ENCODE measurements around the gene MINDY4. TPM values are rescaled to one million over a fixed set of nuclear protein-coding genes. Genes with fewer than 3 reads are reported as not detected.

Gene MINDY4
- total and polyA plus RNA-seq, 2 of the 8 experiments (the other 6 are each of a cell fraction or from before 2014, with no cell fraction given), result 1.3 to 3.6 TPM

- H3K4me3 ChIP-seq (ENCODE audit: extremely low read depth in 1 of 4, insufficient read depth in 2 of 4, low read depth in 3 of 4, low read length in 4 of 4), result no peak overlapping the region
- FAIRE-seq (no peak), DNase-seq (ENCODE audit: low read depth in 1 of 2, low spot score in 2 of 2) (peak in 1 of 2 experiments; percentile 27)
- ChIA-PET CTCF (ENCODE audit: partially characterized antibody) (interaction anchor here (0.6 to 1.4 kb wide), 10 partner anchors 13 to 292 kb away, joined by 3 to 4 read pairs (median 3); no protein-coding TSS in a partner anchor), POLR2A (ENCODE audit: partially characterized antibody) (no interaction called here)
- no peak overlapping the region for H4K5ac ChIP-seq (ENCODE audit: insufficient read length, low read depth, low read length)
- H3K79me1 ChIP-seq (ENCODE audit: low read depth, low read length), result no peaks in the 10 kb centered on the region
- H3K27ac ChIP-seq (ENCODE audit: low read depth, low read length), result no peak overlapping the region
- H3K79me2 ChIP-seq (ENCODE audit: control insufficient read depth in 1 of 2, insufficient read depth in 2 of 2, low read length in 2 of 2), result no peaks in the 10 kb centered on the region
- 91% methylated on average over 4 of the region's 4 CpGs; no CpG with 5 or more reads in 1 of the 2 experiments for WGBS, 2 experiments (ENCODE audit: extremely low coverage in 1 of 2, insufficient coverage in 1 of 2, insufficient read length in 1 of 2, insufficient replicate concordance in 2 of 2, low coverage in 1 of 2, low lambda C conversion rate in 2 of 2, missing lambda C conversion rate in 1 of 2)
- no peak for TF ChIP-seq CEBPB (IDR thresholded peaks at IDR 0.05; ENCODE audit: low read depth, low read length)
- no peaks in the 10 kb centered on the region for H3K9me3 ChIP-seq (ENCODE audit: insufficient read depth in 2 of 2, low read depth in 1 of 2, low read length in 1 of 2)
- peaks cover 0 to 5% (median 0%) of the 10 kb centered on the region in 4 experiments; a peak in 2 of 7 replicates for H3K4me1 ChIP-seq (replicated peaks in 1 of 4; ENCODE audit: control insufficient read depth in 3 of 4, insufficient read depth in 4 of 4, low read length in 3 of 4)
- H3K9ac ChIP-seq (replicated peaks in 1 of 4; ENCODE audit: extremely low read depth in 1 of 4, low read depth in 3 of 4, low read length in 3 of 4), result no peak overlapping the region
- H2AK5ac ChIP-seq (ENCODE audit: low read depth, low read length), result no peak overlapping the region
- H3K27me3 ChIP-seq (replicated peaks in 1 of 4; ENCODE audit: control insufficient read depth in 3 of 4, extremely low read depth in 1 of 4, insufficient read depth in 3 of 4, low read length in 3 of 4), result no peaks in the 10 kb centered on the region
- no peaks in the 10 kb centered on the region for H4K20me1 ChIP-seq (replicated peaks in 1 of 2; ENCODE audit: control insufficient read depth in 1 of 2, insufficient read depth in 2 of 2, low read length in 2 of 2)
- no peak overlapping the region for H2BK120ac ChIP-seq (replicated peaks; ENCODE audit: low read depth, low read length)
- no peak overlapping the region for H3K18ac ChIP-seq (ENCODE audit: extremely low read depth, low read length)
- H3K4me2 ChIP-seq (ENCODE audit: insufficient read depth in 1 of 2, low read depth in 2 of 2, low read length in 2 of 2), result no peak overlapping the region
- no peak overlapping the region for H2BK20ac ChIP-seq (ENCODE audit: low read length)
- no peak overlapping the region for H3K14ac ChIP-seq (ENCODE audit: insufficient read length)
- no peak overlapping the region for H4K8ac ChIP-seq (ENCODE audit: extremely low read depth, insufficient read depth, low read length)
- no peak overlapping the region for H2AFZ ChIP-seq (ENCODE audit: low read length)
- no peak overlapping the region for H2BK12ac ChIP-seq (ENCODE audit: low read depth, low read length)
- H3K23me2 ChIP-seq (ENCODE audit: low read depth, low read length), result no peaks in the 10 kb centered on the region
- H3K56ac ChIP-seq (replicated peaks; ENCODE audit: insufficient read length, low read depth, low read length), result no peak overlapping the region
- H3K23ac ChIP-seq (ENCODE audit: insufficient read length), result no peak overlapping the region
- no peak overlapping the region for H4K91ac ChIP-seq (replicated peaks; ENCODE audit: insufficient read length, low read length)
- no peak overlapping the region for H3K4ac ChIP-seq (replicated peaks; ENCODE audit: insufficient read length, low read depth, low read length)
- no peaks in the 10 kb centered on the region for H3K36me3 ChIP-seq (ENCODE audit: control insufficient read depth in 2 of 4, insufficient read depth in 4 of 4, low read length in 3 of 4)
- no peak overlapping the region for H2BK5ac ChIP-seq (ENCODE audit: low read depth, low read length)
- H2BK15ac ChIP-seq (ENCODE audit: low read length), result no peak overlapping the region
These were observed 43.6 kb downstream of the MINDY4 start for GRCh38 chr7:30814700-30815387.

All from H1 (cell line).